Ovary (tissue), 3 donors: Measurements from ENCODE around the gene ATF7IP2.
"Not testable (repeated sequence)": the region's sequence is repeated elsewhere in the genome, so short reads cannot be mapped to it uniquely, and the experiment has no call there.

Source experiments
- POLR2A ChIP-seq: fragments of 450-650 bp; IDR thresholded peaks from one replicate; pipeline ENCODE4 v1.6.1; 2017; ENCODE audit warnings: antibody characterized with exemption, mild to moderate bottlenecking, moderate library complexity
- TF ChIP-seq, protein P1 (sequence below), 3 donors: fragments of 450-650 bp in 2 of 3; fragments of 200-600 bp in 1 of 3; IDR thresholded peaks; one replicate each; pipeline versions ENCODE4 v1.5.1 to v1.8.0; 2016 to 2022; ENCODE audit warnings: antibody characterized with exemption in 3 of 3, mild to moderate bottlenecking in 1 of 3
- donor health status: DM: no; HTN: no; CAD: no.

DNA sequence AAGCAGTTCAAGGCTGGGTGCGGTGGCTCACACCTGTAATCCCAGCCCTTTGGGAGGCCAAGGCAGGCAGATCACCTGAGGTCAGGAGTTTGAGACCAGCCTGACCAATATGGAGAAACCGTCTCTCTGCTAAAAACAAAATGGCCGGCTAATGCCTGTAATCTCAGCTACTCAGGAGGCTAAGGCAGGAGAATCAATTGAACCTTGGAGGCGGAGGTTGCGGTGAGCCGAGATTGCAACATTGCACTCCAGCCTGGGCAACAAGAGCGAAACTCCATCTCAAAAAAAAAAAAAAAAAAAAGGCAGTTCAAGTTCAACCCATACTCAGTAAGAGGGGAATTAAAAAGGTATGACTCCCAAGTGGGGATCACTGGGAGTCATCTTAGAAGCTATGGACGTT, 19.2 kb upstream of the ATF7IP2 start:
- TF ChIP-seq, protein P1, sequence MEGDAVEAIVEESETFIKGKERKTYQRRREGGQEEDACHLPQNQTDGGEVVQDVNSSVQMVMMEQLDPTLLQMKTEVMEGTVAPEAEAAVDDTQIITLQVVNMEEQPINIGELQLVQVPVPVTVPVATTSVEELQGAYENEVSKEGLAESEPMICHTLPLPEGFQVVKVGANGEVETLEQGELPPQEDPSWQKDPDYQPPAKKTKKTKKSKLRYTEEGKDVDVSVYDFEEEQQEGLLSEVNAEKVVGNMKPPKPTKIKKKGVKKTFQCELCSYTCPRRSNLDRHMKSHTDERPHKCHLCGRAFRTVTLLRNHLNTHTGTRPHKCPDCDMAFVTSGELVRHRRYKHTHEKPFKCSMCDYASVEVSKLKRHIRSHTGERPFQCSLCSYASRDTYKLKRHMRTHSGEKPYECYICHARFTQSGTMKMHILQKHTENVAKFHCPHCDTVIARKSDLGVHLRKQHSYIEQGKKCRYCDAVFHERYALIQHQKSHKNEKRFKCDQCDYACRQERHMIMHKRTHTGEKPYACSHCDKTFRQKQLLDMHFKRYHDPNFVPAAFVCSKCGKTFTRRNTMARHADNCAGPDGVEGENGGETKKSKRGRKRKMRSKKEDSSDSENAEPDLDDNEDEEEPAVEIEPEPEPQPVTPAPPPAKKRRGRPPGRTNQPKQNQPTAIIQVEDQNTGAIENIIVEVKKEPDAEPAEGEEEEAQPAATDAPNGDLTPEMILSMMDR (IDR thresholded peaks at IDR 0.05), result not testable (repeated sequence)
- not testable (repeated sequence) for TF ChIP-seq POLR2A
